ENCODE measurements around the gene EYS.

- TF ChIP-seq CTCF (IDR thresholded peaks at IDR 0.05) = no peak
- no peak for TF ChIP-seq POLR2A (IDR thresholded peaks at IDR 0.05; ENCODE audit: low read depth)
Measured at GRCh38 chr6:65545920-65546319, 161.1 kb downstream of the EYS start.
